Skeletal muscle cell (primary cell): ENCODE data around the gene TEAD1.

Source experiments
- DNase-seq: peaks from one replicate; pipeline ENCODE4 v3.0.0-alpha.2; 2010; ENCODE audit warnings: low read depth
- H3K4me3 ChIP-seq: 2 replicates; pipeline ENCODE4 v1.5.1; 2011; ENCODE audit warnings: low read depth, mild to moderate bottlenecking, control low read depth, low read length, moderate library complexity

Gene TEAD1

GRCh38 chr11:12815931-12816494 is 141.8 kb downstream of the TEAD1 start:
- DNase-seq = no peak
- H3K4me3 ChIP-seq = no peak overlapping the region

GRCh38 chr11:12817681-12818332 is 143.6 kb downstream of the TEAD1 start:
- H3K4me3 ChIP-seq = no peak overlapping the region
- no peak for DNase-seq

- H3K4me3 ChIP-seq = no peak overlapping the region
- DNase-seq = peak; percentile 76
Observed at GRCh38 chr11:12818333-12819015, 144.3 kb downstream of the TEAD1 start.

DNA sequence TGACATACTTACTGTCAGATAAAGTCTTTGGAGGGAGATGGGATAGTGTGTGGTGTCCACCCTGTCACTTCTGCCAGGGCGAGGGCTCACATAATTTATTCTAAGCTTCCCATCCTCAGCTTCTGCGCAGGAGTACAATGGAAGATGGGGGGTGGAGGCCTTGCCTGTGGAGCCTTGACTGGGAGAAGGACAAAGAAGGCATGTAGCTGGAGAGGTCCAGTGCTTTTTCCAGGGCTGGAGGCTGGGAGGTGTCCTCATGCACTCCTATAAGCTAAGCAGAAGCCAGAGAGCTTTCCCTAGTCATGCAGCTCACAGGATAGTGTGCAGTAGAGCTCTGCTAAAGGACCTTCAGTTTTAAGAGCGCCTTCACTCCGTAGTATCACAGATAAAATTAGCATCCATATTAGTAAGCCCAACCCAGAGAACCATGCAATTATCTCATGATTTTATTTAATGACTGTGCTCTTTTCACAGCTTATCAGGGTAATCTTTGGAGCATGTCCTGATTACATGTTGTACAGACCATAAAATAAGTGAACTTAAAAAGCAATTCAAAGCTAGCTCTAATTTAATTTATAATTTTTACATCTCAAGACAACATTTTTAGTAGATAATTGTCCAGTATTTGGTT is 148.3 kb downstream of the TEAD1 start:
- H3K4me3 ChIP-seq = no peak overlapping the region

GRCh38 chr11:12824281-12825041 is 150.2 kb downstream of the TEAD1 start:
- H3K4me3 ChIP-seq = no peak overlapping the region
- no peak for DNase-seq

More for the DNA sequence above, 148.3 kb downstream of the TEAD1 start:
- DNase-seq = no peak

- H3K4me3 ChIP-seq = no peak overlapping the region
- DNase-seq = no peak
Observed at GRCh38 chr11:12826441-12826840, 152.2 kb downstream of the TEAD1 start.

DNA sequence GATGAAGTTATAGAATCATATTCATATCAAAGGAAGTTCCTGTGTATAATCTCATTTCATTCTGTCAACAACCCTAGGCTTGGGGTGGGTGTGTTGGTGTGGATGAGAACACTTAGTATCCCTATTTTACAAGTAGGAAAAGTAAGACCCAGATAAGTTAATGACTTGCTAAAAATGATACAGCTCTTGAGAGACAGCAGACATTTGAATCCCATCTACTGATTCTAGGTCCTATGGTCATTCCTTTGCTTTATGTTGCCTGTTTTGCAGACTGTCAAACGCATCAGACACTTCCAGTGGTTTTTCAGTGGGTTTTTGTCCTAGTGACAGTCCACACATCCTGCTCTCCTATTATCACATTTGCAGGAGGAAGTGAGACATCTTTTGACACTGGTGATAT is 153.1 kb downstream of the TEAD1 start:
- H3K4me3 ChIP-seq = peak overlapping the region; percentile 45
- no peak for DNase-seq

DNA sequence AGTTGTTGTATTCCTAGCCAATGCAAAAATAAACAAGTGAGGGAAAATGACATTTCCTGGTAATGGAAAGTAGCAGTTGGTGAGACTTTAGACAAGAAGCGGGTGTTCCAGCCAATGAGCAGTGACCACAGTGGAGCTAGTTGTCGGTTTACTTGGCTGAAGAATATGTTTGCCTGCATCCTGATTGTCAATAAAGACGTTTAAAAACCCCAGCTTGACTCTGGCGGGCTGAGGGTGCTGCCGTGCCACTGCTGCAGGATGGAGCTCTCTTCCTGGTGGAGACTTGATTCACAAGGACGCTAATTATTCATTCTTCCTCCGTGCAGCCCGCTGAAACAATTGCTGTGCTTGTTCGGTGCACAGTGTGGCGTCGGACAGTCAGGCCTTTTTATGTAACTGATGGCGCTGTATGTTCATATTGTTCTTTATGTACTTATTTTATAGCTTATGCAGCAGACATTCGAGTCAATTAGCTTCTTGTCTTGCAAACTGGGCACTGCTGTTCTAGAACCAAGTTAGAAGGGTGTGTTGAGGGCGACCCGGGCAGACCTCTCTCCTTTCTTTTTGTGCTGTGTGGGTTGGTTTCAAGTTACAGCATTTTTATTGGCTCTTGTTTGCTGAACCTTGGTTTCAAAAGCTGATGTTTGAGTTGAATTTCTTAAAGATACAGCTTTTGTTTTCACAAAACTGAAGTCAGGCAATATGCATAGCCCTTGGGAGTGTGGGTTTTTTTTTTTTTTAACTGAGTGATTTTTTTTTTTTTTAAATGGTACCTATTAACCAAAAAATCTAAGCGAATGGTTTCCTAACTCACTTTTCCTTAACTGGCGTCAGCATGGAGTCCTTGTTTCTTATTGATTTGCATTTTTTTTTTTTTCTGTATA is 153.9 kb downstream of the TEAD1 start:
- no peak for DNase-seq
- peak overlapping the region; percentile 45 for H3K4me3 ChIP-seq

DNA sequence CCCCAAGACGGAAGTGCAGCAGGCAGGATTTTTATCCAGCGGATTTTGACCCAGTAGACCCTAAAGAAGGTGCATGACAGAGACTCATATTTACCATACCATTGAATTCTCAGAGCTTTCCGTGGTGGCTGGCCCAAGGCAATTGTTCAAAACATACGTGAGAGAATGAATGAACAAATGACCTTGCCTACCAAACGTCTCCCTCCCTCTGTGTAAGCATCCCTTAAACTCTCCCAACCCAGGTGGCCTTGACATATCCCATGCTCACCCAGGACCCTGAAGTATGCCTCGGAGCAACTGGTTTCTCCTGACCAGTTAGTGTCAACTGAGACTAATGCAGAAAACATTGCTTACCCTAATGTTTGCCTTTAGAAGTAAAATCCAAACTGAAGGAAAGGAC is 154.9 kb downstream of the TEAD1 start:
- DNase-seq = no peak
- H3K4me3 ChIP-seq = no peak overlapping the region

DNA sequence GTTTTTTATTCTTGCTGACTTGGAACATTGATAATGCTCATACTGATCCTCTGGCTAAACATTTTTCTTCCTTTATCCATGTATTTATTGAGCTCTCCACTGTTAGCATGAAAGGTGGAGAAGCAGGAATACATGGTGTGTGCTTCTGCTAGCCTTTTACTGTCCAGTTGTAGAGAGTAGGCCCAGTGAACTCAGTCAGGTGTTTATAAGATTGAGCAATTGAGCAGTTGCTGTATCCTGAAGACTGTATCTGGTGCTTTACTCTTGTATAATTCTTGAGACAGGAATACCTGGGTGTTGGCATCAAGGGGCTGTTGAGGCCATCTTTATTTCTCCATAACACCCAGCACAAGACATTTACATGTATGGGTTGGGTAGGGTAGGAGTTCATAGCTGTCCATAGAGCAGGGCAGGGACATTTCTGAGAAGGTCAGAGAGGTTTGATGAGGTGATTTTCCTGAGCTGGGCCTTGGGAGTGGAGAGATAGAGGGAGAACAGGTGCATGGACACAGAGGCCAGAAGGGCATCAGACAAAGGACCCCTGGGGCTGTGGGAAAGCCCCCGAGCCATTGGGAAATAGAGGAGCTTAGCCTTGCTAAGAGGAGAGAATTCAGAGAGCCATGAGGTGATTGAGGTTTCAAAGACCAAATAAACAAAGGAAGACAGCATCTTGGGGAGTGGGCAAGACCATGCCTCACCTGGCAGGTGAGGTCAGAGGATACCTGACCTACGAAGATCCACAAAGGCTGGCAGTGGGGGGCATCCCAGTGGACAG is 155.5 kb downstream of the TEAD1 start:
- no peak for DNase-seq
- no peak overlapping the region for H3K4me3 ChIP-seq

DNA sequence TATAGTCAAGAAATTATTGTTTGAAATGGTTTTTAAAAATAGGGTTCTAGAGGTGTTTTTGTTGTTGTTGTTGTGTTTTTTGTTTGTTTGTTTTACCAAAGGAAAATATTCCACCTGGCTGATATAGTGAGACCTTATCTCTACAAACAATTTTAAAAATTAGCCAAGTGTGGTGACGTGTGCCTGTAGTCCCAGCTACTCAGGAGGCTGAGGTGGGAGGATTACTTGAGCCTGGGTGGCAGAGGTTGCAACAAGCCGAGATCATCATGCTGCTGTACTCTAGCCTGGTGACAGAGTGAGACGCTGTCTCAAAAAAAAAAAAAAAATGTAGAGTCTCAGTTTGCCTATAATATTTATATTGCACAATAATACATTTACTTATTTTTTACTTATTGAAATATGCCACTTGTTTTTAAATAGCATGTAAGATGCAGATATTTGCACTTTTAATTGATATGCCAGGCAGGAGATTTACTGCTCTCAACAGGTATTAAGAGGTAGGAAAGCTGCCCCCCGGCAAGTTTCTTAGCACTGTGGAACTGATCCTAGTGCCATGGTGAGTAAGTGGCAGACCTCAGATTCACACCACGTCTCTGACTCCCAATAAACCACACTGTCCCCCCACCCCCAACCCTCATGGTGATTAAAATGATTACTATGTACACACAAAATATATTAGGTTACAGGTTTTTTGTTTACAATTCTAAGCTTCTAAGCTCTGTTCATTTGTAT is 157.4 kb downstream of the TEAD1 start:
- no peak for DNase-seq
- no peak overlapping the region for H3K4me3 ChIP-seq

GRCh38 chr11:12832480-12833224 is 158.4 kb downstream of the TEAD1 start:
- H3K4me3 ChIP-seq = no peak overlapping the region
- DNase-seq = no peak

DNA sequence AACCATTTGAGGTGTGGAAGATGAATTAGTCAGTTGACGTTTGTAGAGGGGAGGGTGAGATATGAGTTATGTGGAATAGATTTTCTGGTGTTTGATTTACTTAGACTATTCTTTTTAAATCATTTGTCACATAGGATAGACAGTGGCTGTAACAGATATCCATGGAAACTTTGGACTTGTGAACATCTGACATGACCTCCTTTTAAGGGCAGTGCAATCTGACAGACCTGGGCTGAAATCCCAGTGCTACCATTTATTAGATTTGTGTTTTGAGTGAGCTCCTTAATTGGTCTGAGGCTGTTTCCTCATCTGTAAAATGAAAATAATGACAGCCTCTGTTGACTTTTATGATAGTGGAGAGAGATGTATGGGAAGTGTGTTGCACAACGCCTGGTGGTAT is 159.9 kb downstream of the TEAD1 start:
- no peak for DNase-seq
- H3K4me3 ChIP-seq = no peak overlapping the region

GRCh38 chr11:12834630-12835029 is 160.4 kb downstream of the TEAD1 start:
- H3K4me3 ChIP-seq = no peak overlapping the region
- DNase-seq = no peak

DNA sequence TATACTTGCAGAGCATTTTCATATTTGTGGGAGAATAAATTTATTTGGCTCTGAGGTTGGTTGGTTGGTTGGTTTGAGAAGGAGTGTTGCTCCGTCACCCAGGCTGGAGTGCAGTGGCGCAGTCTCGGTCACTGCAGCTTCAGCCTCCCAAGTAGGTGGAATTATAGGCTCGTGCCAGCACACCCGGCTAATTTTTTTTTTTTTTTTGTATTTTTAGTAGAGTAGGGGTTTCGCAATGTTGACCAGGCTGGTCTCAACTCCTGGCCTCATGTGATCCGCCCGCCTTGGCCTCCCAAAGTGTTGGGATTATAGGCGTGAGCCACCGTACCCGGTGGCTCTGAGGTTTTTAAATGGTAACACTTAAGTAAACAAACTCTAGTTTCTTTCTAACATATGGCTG is 161.1 kb downstream of the TEAD1 start:
- H3K4me3 ChIP-seq = no peak overlapping the region
- no peak for DNase-seq

GRCh38 chr11:12838463-12839123 is 164.4 kb downstream of the TEAD1 start:
- no peak for DNase-seq
- no peak overlapping the region for H3K4me3 ChIP-seq
